Vagina (tissue), 2 donors: ENCODE data around the gene MT3. TPM values are rescaled to one million over a fixed set of nuclear protein-coding genes. Genes with fewer than 3 reads are reported as not detected.

Source experiments
- DNase-seq, 2 donors: peaks; one replicate each; pipeline ENCODE4 v3.0.0-alpha.2; 2017; ENCODE audit errors: extremely low spot score in 2 of 2
- H3K27ac ChIP-seq: fragments of 200-600 bp; sonication (generic); one replicate; pipeline ENCODE4 v1.5.1; 2019
- H3K27me3 ChIP-seq: fragments of 200-600 bp; sonication (generic); one replicate; pipeline ENCODE4 v1.5.1; 2019
- H3K36me3 ChIP-seq, 2 donors: fragments of 200-600 bp; sonication (generic); one replicate each; pipeline ENCODE4 v1.5.1; 2017 to 2019
- H3K4me1 ChIP-seq: fragments of 200-600 bp; sonication (generic); one replicate; pipeline ENCODE4 v1.5.1; 2019
- H3K4me3 ChIP-seq, 2 donors: fragments of 200-600 bp; sonication (generic); 1 replicate in 1 of 2; 2 replicates in 1 of 2; pipeline ENCODE4 v1.5.1; 2016 to 2019
- H3K9me3 ChIP-seq: fragments of 200-600 bp; sonication (generic); one replicate; pipeline ENCODE4 v1.5.1; 2019
- CTCF ChIP-seq, 3 experiments: fragments of 450-650 bp in 2 of 3; fragments of 200-600 bp in 1 of 3; sonication (generic) in 1 of 3; IDR thresholded peaks; one replicate each; pipeline ENCODE4 v1.5.1; 2017 to 2019; ENCODE audit warnings: antibody characterized with exemption in 3 of 3, mild to moderate bottlenecking in 2 of 3, moderate library complexity in 2 of 3
- POLR2A ChIP-seq, 2 donors: fragments of 450-650 bp; IDR thresholded peaks; one replicate each; pipeline ENCODE4 v1.6.1; 2017; ENCODE audit warnings: antibody characterized with exemption in 2 of 2, mild to moderate bottlenecking in 2 of 2, moderate library complexity in 2 of 2
- POLR2AphosphoS5 ChIP-seq, 2 donors: sonication (generic); formaldehyde crosslinking; IDR thresholded peaks; one replicate each; pipeline ENCODE4 v1.9.0; 2017; ENCODE audit warnings: antibody characterized with exemption in 2 of 2, mild to moderate bottlenecking in 2 of 2, low read depth in 1 of 2; ENCODE audit not compliant: insufficient read depth in 1 of 2
- intact Hi-C: fragments of 100-400 bp; cut with DNase I; formaldehyde crosslinking; loops from one replicate; pipeline ENCODE4 v1.15.1; 2023
- total RNA-seq: library from RNA; depleted of rRNA; stranded (reverse); fragments of >200 nt; gene quantifications from one replicate; pipeline ENCODE4 v1.2.3, GENCODE V29; 2016

MT3 gene
- total RNA-seq, 1 donor from 2014 or later = 12.8 TPM

- H3K27ac ChIP-seq = no peak overlapping the region
- H3K27me3 ChIP-seq = no peaks in the 10 kb centered on the region
- no peak for DNase-seq
- H3K36me3 ChIP-seq = no peaks in the 10 kb centered on the region
- intact Hi-C loops = no loop called here
- no peak overlapping the region for H3K4me3 ChIP-seq
- TF ChIP-seq POLR2A (IDR thresholded peaks at IDR 0.05) = no peak
- TF ChIP-seq CTCF (IDR thresholded peaks at IDR 0.05) = no peak
- TF ChIP-seq POLR2AphosphoS5 (IDR thresholded peaks at IDR 0.05; ENCODE audit: insufficient read depth in 1 of 2, low read depth in 1 of 2) = no peak
- no peaks in the 10 kb centered on the region for H3K4me1 ChIP-seq
- no peaks in the 10 kb centered on the region for H3K9me3 ChIP-seq
Observed at GRCh38 chr16:56569971-56570370, 19.4 kb upstream of the MT3 start.

GRCh38 chr16:56571525-56571924 lies 17.8 kb upstream of the MT3 start:
- no peak for DNase-seq
- H3K27ac ChIP-seq = no peak overlapping the region
- H3K27me3 ChIP-seq = no peaks in the 10 kb centered on the region
- intact Hi-C loops = no loop called here
- H3K4me3 ChIP-seq = no peak overlapping the region
- TF ChIP-seq POLR2A (IDR thresholded peaks at IDR 0.05) = no peak
- TF ChIP-seq CTCF (IDR thresholded peaks at IDR 0.05) = no peak
- TF ChIP-seq POLR2AphosphoS5 (IDR thresholded peaks at IDR 0.05; ENCODE audit: insufficient read depth in 1 of 2, low read depth in 1 of 2) = no peak
- H3K4me1 ChIP-seq = no peaks in the 10 kb centered on the region
- H3K36me3 ChIP-seq = no peaks in the 10 kb centered on the region
- no peaks in the 10 kb centered on the region for H3K9me3 ChIP-seq

GRCh38 chr16:56574625-56575024 lies 14.7 kb upstream of the MT3 start:
- Histone ChIP-seq H3K4me3 (no peak overlapping the region), H3K36me3 (no peaks in the 10 kb centered on the region), H3K27ac (no peak overlapping the region), H3K4me1 (no peaks in the 10 kb centered on the region), H3K9me3 (no peaks in the 10 kb centered on the region), H3K27me3 (no peaks in the 10 kb centered on the region)
- DNase-seq = no peak
- intact Hi-C loops = no loop called here
- TF ChIP-seq POLR2AphosphoS5 (IDR thresholded peaks at IDR 0.05; ENCODE audit: insufficient read depth in 1 of 2, low read depth in 1 of 2) = no peak
- TF ChIP-seq CTCF (IDR thresholded peaks at IDR 0.05) = no peak
- TF ChIP-seq POLR2A (IDR thresholded peaks at IDR 0.05) = no peak

- intact Hi-C loops = no loop called here
- no peaks in the 10 kb centered on the region for H3K9me3 ChIP-seq
- no peaks in the 10 kb centered on the region for H3K36me3 ChIP-seq
- no peaks in the 10 kb centered on the region for H3K27me3 ChIP-seq
- DNase-seq = no peak
- no peaks in the 10 kb centered on the region for H3K4me1 ChIP-seq
- H3K27ac ChIP-seq = no peak overlapping the region
- no peak overlapping the region for H3K4me3 ChIP-seq
- TF ChIP-seq POLR2A (IDR thresholded peaks at IDR 0.05) = no peak
- TF ChIP-seq CTCF (IDR thresholded peaks at IDR 0.05) = peak; percentile 67 to 84 (median 68)
- peak in 1 of 2 donors; percentile 48 for TF ChIP-seq POLR2AphosphoS5 (IDR thresholded peaks at IDR 0.05; ENCODE audit: insufficient read depth in 1 of 2, low read depth in 1 of 2)
Observed at GRCh38 chr16:56576585-56577299, 12.6 kb upstream of the MT3 start.

GRCh38 chr16:56577300-56577625 lies 12.1 kb upstream of the MT3 start:
- TF ChIP-seq CTCF (IDR thresholded peaks at IDR 0.05) = peak in 1 of 3 experiments; percentile 2
- no peak for TF ChIP-seq POLR2A (IDR thresholded peaks at IDR 0.05)
- no peaks in the 10 kb centered on the region for H3K9me3 ChIP-seq
- no peaks in the 10 kb centered on the region for H3K27me3 ChIP-seq
- intact Hi-C loops = no loop called here
- no peak overlapping the region for H3K4me3 ChIP-seq
- DNase-seq = no peak
- no peaks in the 10 kb centered on the region for H3K4me1 ChIP-seq
- no peaks in the 10 kb centered on the region for H3K36me3 ChIP-seq
- H3K27ac ChIP-seq = no peak overlapping the region
